Suprapubic skin (tissue), 4 donors: ENCODE data around the gene SRP19. TPM values are rescaled to one million over a fixed set of nuclear protein-coding genes. Genes with fewer than 3 reads are reported as not detected.
"Not testable (repeated sequence)": the region's sequence is repeated elsewhere in the genome, so short reads cannot be mapped to it uniquely, and the experiment has no call there.

Source experiments
- DNase-seq, 2 donors: peaks; one replicate each; pipeline ENCODE4 v3.0.0-alpha.2; 2019; ENCODE audit warnings: low spot score in 2 of 2
- H3K27ac ChIP-seq: fragments of 200-600 bp; sonication (generic); one replicate; pipeline ENCODE4 v1.5.1; 2019
- H3K27me3 ChIP-seq: fragments of 200-600 bp; sonication (generic); one replicate; pipeline ENCODE4 v1.5.1; 2019
- H3K36me3 ChIP-seq: fragments of 200-600 bp; sonication (generic); one replicate; pipeline ENCODE4 v1.5.1; 2019
- H3K4me1 ChIP-seq: fragments of 200-600 bp; sonication (generic); one replicate; pipeline ENCODE4 v1.5.1; 2019
- H3K4me3 ChIP-seq: fragments of 200-600 bp; sonication (generic); one replicate; pipeline ENCODE4 v1.5.1; 2019; ENCODE audit warnings: mild to moderate bottlenecking
- H3K9me3 ChIP-seq: fragments of 200-600 bp; sonication (generic); one replicate; pipeline ENCODE4 v1.5.1; 2019
- CTCF ChIP-seq, 2 donors: fragments of 200-600 bp in 1 of 2; fragments of 450-650 bp in 1 of 2; sonication (generic) in 1 of 2; IDR thresholded peaks; one replicate each; pipeline ENCODE4 v1.5.1; 2016 to 2019; ENCODE audit warnings: antibody characterized with exemption in 2 of 2, mild to moderate bottlenecking in 1 of 2, moderate library complexity in 1 of 2
- EP300 ChIP-seq: sonication (generic); formaldehyde crosslinking; IDR thresholded peaks from one replicate; pipeline ENCODE4 v1.6.1; 2017; ENCODE audit warnings: antibody characterized with exemption
- POLR2A ChIP-seq, 2 donors: fragments of 450-650 bp; IDR thresholded peaks; one replicate each; pipeline ENCODE4 v1.6.1; 2017; ENCODE audit warnings: antibody characterized with exemption in 2 of 2, mild to moderate bottlenecking in 2 of 2, moderate library complexity in 2 of 2
- POLR2AphosphoS5 ChIP-seq, 3 donors: sonication (generic); formaldehyde crosslinking; IDR thresholded peaks; one replicate each; pipeline ENCODE4 v1.6.1; 2017; ENCODE audit warnings: antibody characterized with exemption in 3 of 3
- WGBS: methylation state at CpG from one replicate; pipeline ENCODE4 v1.1.5; 2018; 5-methylcytosine and 5-hydroxymethylcytosine counted together
- total RNA-seq, 4 donors: library from RNA; depleted of rRNA; stranded (reverse); fragments of >200 nt; gene quantifications; one replicate each; pipeline ENCODE4 v1.1.0, GENCODE V29; 2016

SRP19 gene
- total RNA-seq, 4 donors from 2014 or later = 26.2 to 48.6 (median 32.9) TPM

GRCh38 chr5:112857866-112858265, 3.2 kb upstream of the SRP19 start:
- Histone ChIP-seq H3K27ac (no peak overlapping the region), H3K4me1 (peaks cover 20% of the 10 kb centered on the region), H3K36me3 (no peaks in the 10 kb centered on the region), H3K4me3 (no peak overlapping the region), H3K9me3 (no peaks in the 10 kb centered on the region), H3K27me3 (peaks cover 5% of the 10 kb centered on the region)
- no peak for DNase-seq
- no peak for TF ChIP-seq POLR2AphosphoS5 (IDR thresholded peaks at IDR 0.05)
- no peak for TF ChIP-seq POLR2A (IDR thresholded peaks at IDR 0.05)
- no peak for TF ChIP-seq CTCF (IDR thresholded peaks at IDR 0.05)
- no peak for TF ChIP-seq EP300

- peaks cover 16% of the 10 kb centered on the region for H3K36me3 ChIP-seq
Measured at GRCh38 chr5:112860571-112860928, 537 bp upstream of the SRP19 start.

GRCh38 chr5:112861638-112861985, 525 bp downstream of the SRP19 start:
- H3K27ac ChIP-seq = peak overlapping the region; percentile 86
- no peak for TF ChIP-seq EP300
- no peak for TF ChIP-seq CTCF (IDR thresholded peaks at IDR 0.05)
- no peak for TF ChIP-seq POLR2A (IDR thresholded peaks at IDR 0.05)
- no peak for TF ChIP-seq POLR2AphosphoS5 (IDR thresholded peaks at IDR 0.05)
- no peaks in the 10 kb centered on the region for H3K27me3 ChIP-seq
- peaks cover 31% of the 10 kb centered on the region for H3K4me1 ChIP-seq
- H3K36me3 ChIP-seq = peaks cover 26% of the 10 kb centered on the region
- DNase-seq = no peak
- H3K9me3 ChIP-seq = no peaks in the 10 kb centered on the region
- peak overlapping the region; percentile 77 for H3K4me3 ChIP-seq
- under 1% methylated on average over 8 of the region's 8 CpGs for WGBS

More at GRCh38 chr5:112860571-112860928, 537 bp upstream of the SRP19 start:
- H3K9me3 ChIP-seq, H3K27me3 ChIP-seq, DNase-seq: not testable (repeated sequence)
- Histone ChIP-seq H3K4me3 (peak overlapping the region; percentile 77), H3K4me1 (peaks cover 31% of the 10 kb centered on the region), H3K27ac (peak overlapping the region; percentile 86)
- WGBS = 70% methylated on average over 11 of the region's 11 CpGs

DNA sequence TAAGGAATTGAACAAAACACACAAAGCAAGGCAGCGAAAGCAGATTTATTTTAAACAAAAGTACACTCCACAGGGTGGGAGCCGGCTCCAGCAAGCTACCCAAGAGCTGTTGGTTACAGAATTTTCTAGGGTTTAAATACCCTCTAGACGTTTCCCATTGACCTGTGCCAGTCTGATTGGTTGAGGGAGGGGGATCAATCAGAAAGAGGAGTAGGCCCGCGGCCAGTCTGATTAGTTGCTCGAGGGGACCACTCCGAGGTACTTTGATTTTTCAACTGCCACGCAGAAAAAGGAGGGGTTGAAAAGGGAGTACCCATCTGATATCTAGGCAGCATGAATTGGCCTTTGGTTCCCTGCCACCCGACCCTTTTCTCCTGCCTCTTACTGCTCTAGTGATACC, 998 bp downstream of the SRP19 start:
- DNase-seq = no peak
- Histone ChIP-seq H3K9me3 (no peaks in the 10 kb centered on the region), H3K36me3 (peaks cover 31% of the 10 kb centered on the region), H3K4me1 (peaks cover 31% of the 10 kb centered on the region), H3K4me3 (peak overlapping the region; percentile 77), H3K27ac (peak overlapping the region; percentile 86), H3K27me3 (no peaks in the 10 kb centered on the region)
- WGBS = 47% methylated on average over 9 of the region's 9 CpGs
- TF ChIP-seq POLR2AphosphoS5 (IDR thresholded peaks at IDR 0.05) = no peak
- TF ChIP-seq CTCF (IDR thresholded peaks at IDR 0.05) = no peak
- no peak for TF ChIP-seq POLR2A (IDR thresholded peaks at IDR 0.05)
- TF ChIP-seq EP300 = no peak

DNA sequence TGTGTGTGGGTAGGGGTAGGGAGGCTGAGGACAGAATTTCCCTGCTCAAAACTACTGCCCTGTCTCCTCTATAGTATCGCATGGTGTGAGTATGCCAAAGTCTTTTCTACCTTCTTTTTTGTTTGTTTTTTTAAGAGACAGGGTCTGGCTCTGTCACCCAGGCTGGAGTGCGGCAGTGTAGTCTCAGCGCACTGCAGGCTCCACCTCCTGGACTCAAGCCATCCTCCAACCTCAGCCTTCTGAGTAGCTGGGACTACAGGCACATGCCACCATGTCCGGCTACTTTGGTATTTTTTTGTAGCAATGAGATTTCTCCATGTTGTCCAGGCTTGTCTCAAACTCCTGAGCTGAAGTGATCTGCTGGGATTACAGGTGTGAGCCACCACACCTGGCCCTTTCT, 2.5 kb downstream of the SRP19 start:
- no peak for DNase-seq
- H3K27me3 ChIP-seq = no peaks in the 10 kb centered on the region
- WGBS = 87% methylated on average over 4 of the region's 4 CpGs
- TF ChIP-seq POLR2A (IDR thresholded peaks at IDR 0.05) = no peak
- TF ChIP-seq POLR2AphosphoS5 (IDR thresholded peaks at IDR 0.05) = no peak
- TF ChIP-seq EP300 = no peak
- no peak for TF ChIP-seq CTCF (IDR thresholded peaks at IDR 0.05)
- no peaks in the 10 kb centered on the region for H3K9me3 ChIP-seq
- H3K36me3 ChIP-seq = peaks cover 45% of the 10 kb centered on the region
- H3K4me1 ChIP-seq = peaks cover 31% of the 10 kb centered on the region
- H3K4me3 ChIP-seq = no peak overlapping the region
- no peak overlapping the region for H3K27ac ChIP-seq

DNA sequence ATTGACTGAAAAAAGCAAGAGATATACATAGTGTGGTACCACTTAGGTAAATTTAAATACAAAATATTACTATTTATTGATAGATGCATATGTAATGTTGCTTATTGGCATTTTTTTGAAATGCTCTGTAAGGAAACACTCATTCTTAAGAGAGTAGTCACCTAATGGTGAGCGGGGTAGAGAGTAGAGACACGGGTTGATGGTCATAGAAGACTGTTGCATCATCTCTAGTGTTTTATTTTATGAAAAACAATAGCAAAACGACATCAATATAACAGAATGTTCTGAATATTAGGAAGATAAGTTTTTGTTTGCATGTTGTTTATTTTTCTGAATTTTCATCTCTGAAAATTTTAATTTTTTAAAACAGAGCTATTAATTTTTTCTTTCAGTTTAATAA, 4.0 kb downstream of the SRP19 start:
- Histone ChIP-seq H3K36me3 (peaks cover 60% of the 10 kb centered on the region), H3K27me3 (no peaks in the 10 kb centered on the region), H3K27ac (no peak overlapping the region), H3K4me1 (peaks cover 31% of the 10 kb centered on the region), H3K9me3 (no peaks in the 10 kb centered on the region), H3K4me3 (no peak overlapping the region)
- TF ChIP-seq CTCF (IDR thresholded peaks at IDR 0.05) = no peak
- no peak for TF ChIP-seq EP300
- TF ChIP-seq POLR2A (IDR thresholded peaks at IDR 0.05) = no peak
- no peak for TF ChIP-seq POLR2AphosphoS5 (IDR thresholded peaks at IDR 0.05)
- no peak for DNase-seq
- WGBS = 88% methylated on average over 3 of the region's 3 CpGs
